B cell (primary cell): Measurements from ENCODE around the gene SNX22. TPM values are rescaled to one million over a fixed set of nuclear protein-coding genes. Genes with fewer than 3 reads are reported as not detected.

Experiments
- ATAC-seq: fragments of 200-7000 bp; cut with Tn5 transposase; one replicate; pipeline ENCODE4 v1.10.0; 2021; ENCODE audit warnings: low read depth, mild to moderate bottlenecking, moderate number of reproducible peaks, moderate library complexity
- CTCF ChIA-PET: fragments of 350-600 bp; sonication (Branson Sonifier 250); formaldehyde crosslinking; loops from one replicate; lab custom pipeline; 2021; ENCODE audit warnings: antibody characterized with exemption, inconsistent platforms; lab: Charles Lee
- POLR2A ChIA-PET: fragments of 350-600 bp; sonication (Branson Sonifier 250); formaldehyde crosslinking; loops from one replicate; lab custom pipeline; 2021; ENCODE audit warnings: antibody characterized with exemption; lab: Charles Lee
- DNase-seq: peaks from one replicate; pipeline ENCODE4 v3.0.0; 2013
- H2AFZ ChIP-seq: 2 replicates; pipeline ENCODE4 v1.6.1; 2012; ENCODE audit warnings: mild to moderate bottlenecking, low read depth, low read length; ENCODE audit not compliant: insufficient read depth, poor library complexity, severe bottlenecking
- H3K27ac ChIP-seq, 2 donors: 1 replicate in 1 of 2; 2 replicates in 1 of 2; pipeline ENCODE4 v1.5.1; 2012 to 2013; ENCODE audit warnings: low read length in 2 of 2, mild to moderate bottlenecking in 2 of 2, moderate library complexity in 1 of 2
- H3K27me3 ChIP-seq, 4 experiments: fragments of 200-600 bp in 1 of 4; sonication (generic) in 1 of 4; replicated peaks in 1 of 4; 1 replicate in 2 of 4; 2 replicates in 2 of 4; pipeline versions ENCODE4 v1.6.1 to v1.7.0; 2013 to 2016; ENCODE audit warnings: low read length in 3 of 4, mild to moderate bottlenecking in 2 of 4, mixed read lengths in 1 of 4, moderate library complexity in 1 of 4; ENCODE audit not compliant: insufficient read depth in 4 of 4, control insufficient read depth in 3 of 4; ENCODE audit errors: control extremely low read depth in 1 of 4
- H3K36me3 ChIP-seq, 2 experiments: replicated peaks in 1 of 2; 1 replicate in 1 of 2; 2 replicates in 1 of 2; pipeline versions ENCODE4 v1.6.1 to v1.7.1; 2013; ENCODE audit warnings: low read length in 1 of 2; ENCODE audit not compliant: insufficient read depth in 2 of 2, control insufficient read depth in 1 of 2; ENCODE audit errors: control extremely low read depth in 1 of 2, extremely low read depth in 1 of 2
- H3K4me1 ChIP-seq, 2 donors: fragments of 200-600 bp in 1 of 2; sonication (generic) in 1 of 2; 1 replicate in 1 of 2; 2 replicates in 1 of 2; pipeline versions ENCODE4 v1.5.1 to v1.6.1; 2013 to 2017; ENCODE audit warnings: low read length in 2 of 2; ENCODE audit not compliant: control insufficient read depth in 2 of 2, insufficient read depth in 2 of 2
- H3K4me2 ChIP-seq: replicated peaks from 2 replicates; pipeline ENCODE3; 2012; ENCODE audit warnings: mild to moderate bottlenecking, low read depth, low read length; ENCODE audit not compliant: poor library complexity, severe bottlenecking
- H3K4me3 ChIP-seq, 5 experiments: fragments of 200-600 bp in 1 of 5; sonication (generic) in 1 of 5; 1 replicate in 3 of 5; 2 replicates in 2 of 5; pipeline versions ENCODE4 v1.5.1 to v1.7.0; 2011 to 2016; ENCODE audit warnings: low read length in 4 of 5, mild to moderate bottlenecking in 4 of 5, low read depth in 2 of 5, control low read depth in 1 of 5, moderate library complexity in 1 of 5; ENCODE audit not compliant: insufficient read depth in 1 of 5; ENCODE audit errors: control extremely low read depth in 1 of 5, extremely low read depth in 1 of 5
- H3K79me2 ChIP-seq: fragments of 200-600 bp; sonication (generic); one replicate; pipeline ENCODE4 v1.6.0; 2016; ENCODE audit warnings: low read length; ENCODE audit not compliant: control insufficient read depth, insufficient read depth
- H3K9ac ChIP-seq: fragments of 200-600 bp; sonication (generic); 2 replicates; pipeline ENCODE4 v1.6.1; 2017; ENCODE audit warnings: mild to moderate bottlenecking, low read length, moderate library complexity
- H3K9me3 ChIP-seq, 3 donors: one replicate each; pipeline versions ENCODE4 v1.6.1 to v1.7.1; 2013; ENCODE audit warnings: low read length in 2 of 3; ENCODE audit not compliant: control insufficient read depth in 2 of 3, insufficient read depth in 1 of 3; ENCODE audit errors: control extremely low read depth in 1 of 3
- H4K20me1 ChIP-seq: 2 replicates; pipeline ENCODE4 v1.6.0; 2012; ENCODE audit warnings: mild to moderate bottlenecking, low read length; ENCODE audit not compliant: insufficient read depth, control insufficient read depth, poor library complexity, severe bottlenecking
- H3K27ac Mint-ChIP-seq: one replicate; pipeline ENCODE4 v1.8.0; 2021; ENCODE audit warnings: mixed read lengths
- H3K27me3 Mint-ChIP-seq: one replicate; pipeline ENCODE4 v1.8.0; 2021; ENCODE audit warnings: mixed read lengths
- H3K4me1 Mint-ChIP-seq: one replicate; pipeline ENCODE4 v1.8.0; 2021; ENCODE audit warnings: mixed read lengths
- H3K4me3 Mint-ChIP-seq: one replicate; pipeline ENCODE4 v1.8.0; 2021; ENCODE audit warnings: mixed read lengths
- H3K9me3 Mint-ChIP-seq: one replicate; pipeline ENCODE4 v1.8.0; 2022; ENCODE audit warnings: mixed read lengths; ENCODE audit not compliant: insufficient read depth
- EZH2 ChIP-seq: IDR thresholded peaks from 2 replicates; pipeline ENCODE4 v1.6.1; 2012; ENCODE audit warnings: borderline replicate concordance, low read depth, mild to moderate bottlenecking, moderate library complexity, low read length; ENCODE audit not compliant: insufficient read depth, poor library complexity, severe bottlenecking
- whole genome bisulfite sequencing: methylation state at CpG from one replicate; pipeline ENCODE4 v1.1.5; 2013; ENCODE audit warnings: missing lambda C conversion rate; ENCODE audit not compliant: insufficient coverage; 5-methylcytosine and 5-hydroxymethylcytosine counted together
- intact Hi-C: fragments of 100-400 bp; cut with micrococcal nuclease; formaldehyde crosslinking; loops from one replicate; pipeline ENCODE4 v1.10.0; 2022
- polyA plus RNA-seq: library from polyadenylated mRNA; depleted of rRNA; stranded (reverse); fragments of >200 nt; gene quantifications from 2 replicates; pipeline ENCODE4 v1.2.3, GENCODE V29; 2012
- total RNA-seq, 2 donors: library from RNA; stranded (reverse); fragments of 120-200 nt in 1 of 2; gene quantifications; 1 replicate in 1 of 2; 2 replicates in 1 of 2; pipeline versions ENCODE4 v1.2.3 to v1.2.4, GENCODE V29; 2013 to 2022
- TF ChIP-seq, protein P1 (sequence below): fragments of 200-600 bp; IDR thresholded peaks from one replicate; pipeline ENCODE4 v1.8.0; 2022; ENCODE audit warnings: antibody characterized with exemption, mild to moderate bottlenecking

Gene SNX22
- total and polyA plus RNA-seq, 2 donors (not counting 1 experiment from before 2014, with no cell fraction given) = 44.9 to 305 TPM

GRCh38 chr15:64156652-64157331 is 5.3 kb downstream of the SNX22 start:
- H3K4me1 ChIP-seq = peaks cover 32 to 72% of the 10 kb centered on the region in 2 donors
- peak overlapping the region in 1 of 2 donors; percentile 16 for H3K27ac ChIP-seq
- H3K79me2 ChIP-seq = peaks cover 78% of the 10 kb centered on the region
- no peaks in the 10 kb centered on the region for H3K27me3 ChIP-seq
- TF ChIP-seq, protein P1, sequence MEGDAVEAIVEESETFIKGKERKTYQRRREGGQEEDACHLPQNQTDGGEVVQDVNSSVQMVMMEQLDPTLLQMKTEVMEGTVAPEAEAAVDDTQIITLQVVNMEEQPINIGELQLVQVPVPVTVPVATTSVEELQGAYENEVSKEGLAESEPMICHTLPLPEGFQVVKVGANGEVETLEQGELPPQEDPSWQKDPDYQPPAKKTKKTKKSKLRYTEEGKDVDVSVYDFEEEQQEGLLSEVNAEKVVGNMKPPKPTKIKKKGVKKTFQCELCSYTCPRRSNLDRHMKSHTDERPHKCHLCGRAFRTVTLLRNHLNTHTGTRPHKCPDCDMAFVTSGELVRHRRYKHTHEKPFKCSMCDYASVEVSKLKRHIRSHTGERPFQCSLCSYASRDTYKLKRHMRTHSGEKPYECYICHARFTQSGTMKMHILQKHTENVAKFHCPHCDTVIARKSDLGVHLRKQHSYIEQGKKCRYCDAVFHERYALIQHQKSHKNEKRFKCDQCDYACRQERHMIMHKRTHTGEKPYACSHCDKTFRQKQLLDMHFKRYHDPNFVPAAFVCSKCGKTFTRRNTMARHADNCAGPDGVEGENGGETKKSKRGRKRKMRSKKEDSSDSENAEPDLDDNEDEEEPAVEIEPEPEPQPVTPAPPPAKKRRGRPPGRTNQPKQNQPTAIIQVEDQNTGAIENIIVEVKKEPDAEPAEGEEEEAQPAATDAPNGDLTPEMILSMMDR = no peak
- no peak for TF ChIP-seq EZH2
- ChIA-PET POLR2A (no interaction called here), CTCF (interaction anchor here (1.4 to 1.8 kb wide), 3 partner anchors 10 to 89 kb away, joined by 3 to 6 read pairs (median 4); no protein-coding TSS in a partner anchor)
- Mint-ChIP-seq H3K4me3 (no peak overlapping the region), H3K4me1 (peaks cover 70% of the 10 kb centered on the region), H3K9me3 (no peaks in the 10 kb centered on the region), H3K27ac (peak overlapping the region; percentile 50), H3K27me3 (no peaks in the 10 kb centered on the region)
- no peak overlapping the region for H2AFZ ChIP-seq
- 96% methylated on average over 15 of the region's 16 CpGs for WGBS
- H3K4me3 ChIP-seq = no peak overlapping the region
- intact Hi-C loops = no loop called here
- DNase-seq (no peak), ATAC-seq (no peak)
- peaks cover 88% of the 10 kb centered on the region for H4K20me1 ChIP-seq
- H3K9ac ChIP-seq = no peak overlapping the region
- H3K4me2 ChIP-seq = no peak overlapping the region
- peaks cover 8 to 77% of the 10 kb centered on the region in 2 experiments for H3K36me3 ChIP-seq
- H3K9me3 ChIP-seq = no peaks in the 10 kb centered on the region

DNA sequence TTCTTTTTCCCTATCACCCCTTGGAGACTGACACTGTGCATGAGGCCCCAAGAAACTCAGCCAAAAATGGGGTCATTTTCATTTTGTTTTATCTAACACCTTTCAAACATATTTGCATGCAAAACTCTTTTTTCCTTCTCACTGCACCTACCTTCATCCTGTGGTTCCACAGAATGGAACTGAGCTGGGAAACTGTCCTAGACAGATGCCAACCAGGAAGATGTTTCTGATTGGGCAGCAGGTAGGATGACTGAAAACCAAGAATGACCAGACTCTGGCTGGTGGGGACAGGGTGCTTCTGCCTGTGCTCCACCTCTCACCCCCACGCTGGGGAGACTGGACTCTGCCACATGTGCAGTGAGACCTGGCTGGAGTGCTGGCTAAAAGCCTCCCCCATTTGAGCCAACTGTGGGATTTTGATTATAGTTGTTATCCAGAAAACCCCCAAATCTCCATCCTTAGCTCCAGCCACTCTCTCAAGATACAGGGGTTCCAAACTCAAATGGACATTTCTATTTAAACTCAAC is 6.1 kb downstream of the SNX22 start:
- no peak for ATAC-seq
- H3K4me1 Mint-ChIP-seq = peaks cover 73% of the 10 kb centered on the region

More for the DNA sequence above, 6.1 kb downstream of the SNX22 start:
- no CpG with 5 or more reads among the region's 1 CpG for WGBS
- no peaks in the 10 kb centered on the region for H3K27me3 ChIP-seq
- Mint-ChIP-seq H3K9me3 (no peaks in the 10 kb centered on the region), H3K4me3 (no peak overlapping the region), H3K27me3 (no peaks in the 10 kb centered on the region), H3K27ac (peak overlapping the region; percentile 43)
- no peak for DNase-seq
- H3K4me2 ChIP-seq = no peak overlapping the region
- H4K20me1 ChIP-seq = peaks cover 83% of the 10 kb centered on the region
- peaks cover 78% of the 10 kb centered on the region for H3K79me2 ChIP-seq
- H3K4me3 ChIP-seq = no peak overlapping the region
- peaks cover 8 to 80% of the 10 kb centered on the region in 2 experiments for H3K36me3 ChIP-seq
- H3K9me3 ChIP-seq = no peaks in the 10 kb centered on the region
- ChIA-PET CTCF (interaction anchor here (1.4 to 1.8 kb wide), 3 partner anchors 11 to 90 kb away, joined by 3 to 6 read pairs (median 4); no protein-coding TSS in a partner anchor), POLR2A (interaction anchor here (0.6 kb wide), 1 partner anchor 68 kb away, joined by 3 read pairs; no protein-coding TSS in a partner anchor)
- H3K27ac ChIP-seq = peak overlapping the region in 1 of 2 donors; percentile 72
- intact Hi-C loops = no loop called here
- no peak overlapping the region for H3K9ac ChIP-seq
- H3K4me1 ChIP-seq = peaks cover 38 to 78% of the 10 kb centered on the region in 2 donors
- no peak for TF ChIP-seq EZH2
- TF ChIP-seq, protein P1 = no peak
- H2AFZ ChIP-seq = no peak overlapping the region
